HCT116 (cell line): ENCODE measurements around the gene VWA3B. TPM values are rescaled to one million over a fixed set of nuclear protein-coding genes. Genes with fewer than 3 reads are reported as not detected.

Source experiments
- ATAC-seq: fragments of 200-7000 bp; cut with Tn5 transposase; 2 replicates; pipeline ENCODE4 v1.9.1; 2020; ENCODE audit warnings: mild to moderate bottlenecking, moderate library complexity
- BruUV-seq: library from RNA; stranded (reverse); fragments of 400-500 nt; replicated peaks from 2 replicates; lab custom pipeline; 2021; lab: Mats Ljungman, UMichigan
- CTCF ChIA-PET: fragments of 300-600 bp; sonication (Branson Sonifier 250); formaldehyde crosslinking; loops from one replicate; lab custom pipeline; 2021; ENCODE audit warnings: antibody characterized with exemption; lab: Charles Lee
- POLR2A ChIA-PET: fragments of 300-600, 350-600 bp; sonication (Branson Sonifier 250); formaldehyde crosslinking; loops from one replicate; lab custom pipeline; 2021; ENCODE audit warnings: antibody characterized with exemption; lab: Charles Lee
- RAD21 ChIA-PET, 2 experiments: fragments of 300-600 bp; sonication (Branson Sonifier 250); formaldehyde crosslinking; loops; one replicate each; lab custom pipeline; 2023; ENCODE audit warnings: low total read pairs in 2 of 2; ENCODE audit not compliant: uncharacterized antibody in 2 of 2, unreplicated experiment in 2 of 2, low non-redundant PET in 1 of 2; lab: Charles Lee
- DNase-seq: peaks from one replicate; pipeline ENCODE4 v3.0.0-alpha.2; 2010; ENCODE audit warnings: low read depth, low spot score
- H2AFZ ChIP-seq: fragments of 200-600 bp; shearing (Covaris generic), sonication (generic); 2 replicates; pipeline ENCODE4 v1.6.1; 2017; ENCODE audit warnings: low read depth, mixed run types, mixed read lengths, antibody characterized with exemption, low read length; ENCODE audit not compliant: poor library complexity, severe bottlenecking
- H3K27ac ChIP-seq: 2 replicates; pipeline ENCODE4 v1.5.1; 2012; ENCODE audit warnings: low read depth, low read length
- H3K27me3 ChIP-seq: fragments of 200-600 bp; sonication (generic); 2 replicates; pipeline ENCODE4 v1.6.1; 2016; ENCODE audit warnings: mixed run types, low read length, mixed read lengths; ENCODE audit not compliant: insufficient read depth
- H3K36me3 ChIP-seq, 2 experiments: fragments of 200-500 bp in 1 of 2; fragments of 200-600 bp in 1 of 2; sonication (Bioruptor generic) in 1 of 2; sonication (generic) in 1 of 2; 2 replicates each; pipeline versions ENCODE4 v1.5.1 to v1.6.1; 2014 to 2016; ENCODE audit warnings: low read length in 2 of 2, inconsistent platforms in 1 of 2, mixed read lengths in 1 of 2, mixed run types in 1 of 2; ENCODE audit not compliant: insufficient read depth in 2 of 2, control insufficient read depth in 1 of 2
- H3K4me1 ChIP-seq, 2 experiments: fragments of 200-600 bp in 1 of 2; sonication (generic) in 1 of 2; 2 replicates each; pipeline versions ENCODE4 v1.5.1 to v1.6.1; 2012 to 2017; ENCODE audit warnings: low read length in 2 of 2, inconsistent platforms in 1 of 2, mild to moderate bottlenecking in 1 of 2, mixed read lengths in 1 of 2, mixed run types in 1 of 2, moderate library complexity in 1 of 2; ENCODE audit not compliant: insufficient read depth in 2 of 2, control insufficient read depth in 1 of 2
- H3K4me2 ChIP-seq: fragments of 200-600 bp; sonication (generic); 2 replicates; pipeline ENCODE4 v1.6.1; 2017; ENCODE audit warnings: mixed run types, low read length, mixed read lengths
- H3K4me3 ChIP-seq, 2 experiments: fragments of 200-600 bp in 1 of 2; sonication (generic) in 1 of 2; replicated peaks in 1 of 2; 2 replicates each; pipeline ENCODE4 v1.5.1; 2011 to 2016; ENCODE audit warnings: low read length in 2 of 2, control low read depth in 1 of 2, low read depth in 1 of 2, mild to moderate bottlenecking in 1 of 2, mixed read lengths in 1 of 2, mixed run types in 1 of 2
- H3K79me2 ChIP-seq: fragments of 200-600 bp; sonication (generic); 2 replicates; pipeline ENCODE4 v1.6.1; 2017; ENCODE audit warnings: mild to moderate bottlenecking, mixed run types, low read length, moderate library complexity, mixed read lengths; ENCODE audit not compliant: insufficient read depth
- H3K9ac ChIP-seq: fragments of 200-600 bp; sonication (generic); 2 replicates; pipeline ENCODE4 v1.6.1; 2016; ENCODE audit warnings: low read length, mixed read lengths
- H3K9me2 ChIP-seq: fragments of 200-600 bp; sonication (generic), shearing (Covaris generic); 2 replicates; pipeline ENCODE4 v1.6.1; 2017; ENCODE audit warnings: mixed run types, mild to moderate bottlenecking, moderate library complexity; ENCODE audit not compliant: insufficient read depth
- H3K9me3 ChIP-seq, 2 experiments: fragments of 200-500 bp in 1 of 2; fragments of 200-600 bp in 1 of 2; sonication (Bioruptor generic) in 1 of 2; sonication (generic) in 1 of 2; 2 replicates each; pipeline ENCODE4 v1.6.1; 2014 to 2017; ENCODE audit warnings: low read length in 2 of 2, mixed read lengths in 2 of 2, inconsistent platforms in 1 of 2, low read depth in 1 of 2, mild to moderate bottlenecking in 1 of 2, mixed run types in 1 of 2, moderate library complexity in 1 of 2; ENCODE audit not compliant: control insufficient read depth in 1 of 2, insufficient read depth in 1 of 2
- H4K20me1 ChIP-seq: fragments of 200-600 bp; sonication (generic), shearing (Covaris generic); 2 replicates; pipeline ENCODE4 v1.6.1; 2017; ENCODE audit warnings: mixed run types, mild to moderate bottlenecking, moderate library complexity; ENCODE audit not compliant: insufficient read depth
- CBX3 ChIP-seq: IDR thresholded peaks from 2 replicates; pipeline ENCODE4 v1.6.1; 2012; ENCODE audit warnings: low read depth
- CEBPB ChIP-seq: IDR thresholded peaks from 2 replicates; pipeline ENCODE4 v1.6.1; 2012; ENCODE audit warnings: low read depth
- CTCF ChIP-seq, 3 experiments: fragments of 200-600 bp in 1 of 3; sonication (generic) in 1 of 3; IDR thresholded peaks in 2 of 3; conservative IDR thresholded peaks in 1 of 3; 2 replicates each; pipeline ENCODE4 v1.5.1; 2012 to 2017; ENCODE audit warnings: low read depth in 2 of 3, low read length in 2 of 3, antibody characterized with exemption in 1 of 3, borderline replicate concordance in 1 of 3, control low read depth in 1 of 3, mild to moderate bottlenecking in 1 of 3, mixed read lengths in 1 of 3, mixed run types in 1 of 3, moderate library complexity in 1 of 3; ENCODE audit not compliant: insufficient read depth in 1 of 3
- EGR1 ChIP-seq: IDR thresholded peaks from 2 replicates; pipeline ENCODE4 v1.6.1; 2012; ENCODE audit warnings: low read depth
- ELF1 ChIP-seq: IDR thresholded peaks from 2 replicates; pipeline ENCODE4 v1.6.1; 2012; ENCODE audit warnings: low read depth, borderline replicate concordance
- EZH2 ChIP-seq: fragments of 200-600 bp; sonication (generic); IDR thresholded peaks from 2 replicates; pipeline ENCODE4 v1.6.1; 2017; ENCODE audit warnings: antibody characterized with exemption, mixed run types
- EZH2phosphoT487 ChIP-seq: fragments of 200-600 bp; IDR thresholded peaks from 2 replicates; pipeline ENCODE4 v1.6.1; 2018; ENCODE audit warnings: antibody characterized with exemption, borderline replicate concordance
- JUND ChIP-seq: IDR thresholded peaks from 2 replicates; pipeline ENCODE4 v1.6.1; 2012
- MAX ChIP-seq: IDR thresholded peaks from 2 replicates; pipeline ENCODE4 v1.6.1; 2012
- POLR2A ChIP-seq: IDR thresholded peaks from 2 replicates; pipeline ENCODE4 v1.7.0; 2011; ENCODE audit warnings: borderline replicate concordance; ENCODE audit not compliant: insufficient read depth, insufficient read length; ENCODE audit errors: extremely low read depth
- POLR2AphosphoS5 ChIP-seq: IDR thresholded peaks from 2 replicates; pipeline ENCODE4 v1.6.1; 2011; ENCODE audit warnings: mild to moderate bottlenecking, low read depth, low read length, moderate library complexity
- RAD21 ChIP-seq: IDR thresholded peaks from 2 replicates; pipeline ENCODE4 v1.6.1; 2012; ENCODE audit warnings: low read depth, mild to moderate bottlenecking
- SIN3A ChIP-seq: IDR thresholded peaks from 2 replicates; pipeline ENCODE4 v1.6.1; 2012; ENCODE audit warnings: low read depth
- SP1 ChIP-seq: IDR thresholded peaks from 2 replicates; pipeline ENCODE4 v1.6.1; 2012; ENCODE audit warnings: low read depth
- SRF ChIP-seq: IDR thresholded peaks from 2 replicates; pipeline ENCODE4 v1.6.1; 2012; ENCODE audit warnings: low read depth
- TCF7L2 ChIP-seq: IDR thresholded peaks from 2 replicates; pipeline ENCODE4 v1.7.0; 2011; ENCODE audit warnings: borderline replicate concordance, inconsistent platforms; ENCODE audit not compliant: insufficient read depth, insufficient read length; ENCODE audit errors: extremely low read depth
- YY1 ChIP-seq: IDR thresholded peaks from 2 replicates; pipeline ENCODE4 v1.6.1; 2011; ENCODE audit warnings: low read length, low read depth, moderate library complexity, mild to moderate bottlenecking; ENCODE audit not compliant: insufficient replicate concordance; ENCODE audit errors: extremely low read depth
- ZFX ChIP-seq: fragments of 450-650 bp; IDR thresholded peaks from 2 replicates; pipeline ENCODE4 v1.6.1; 2017
- ZNF274 ChIP-seq: fragments of 200-500 bp; sonication (Bioruptor generic); IDR thresholded peaks from 2 replicates; pipeline ENCODE4 v1.6.1; 2014; ENCODE audit warnings: mild to moderate bottlenecking, low read depth, low read length, inconsistent platforms
- intact Hi-C: fragments of 100-400 bp; cut with micrococcal nuclease; formaldehyde crosslinking; loops from 2 replicates; pipeline ENCODE4 v1.10.0; 2022
- total RNA-seq: library from RNA; stranded (reverse); gene quantifications from one replicate; pipeline ENCODE4 v1.2.1, GENCODE V29; 2021; ENCODE audit not compliant: unreplicated experiment
- TF ChIP-seq, protein P1 (sequence below): IDR thresholded peaks from 2 replicates; pipeline ENCODE4 v1.6.1; 2011; ENCODE audit warnings: mild to moderate bottlenecking, low read length, moderate library complexity; ENCODE audit not compliant: insufficient replicate concordance; ENCODE audit errors: extremely low read depth

VWA3B gene
- total RNA-seq, 1 experiment from 2014 or later, result 0.47 TPM

DNA sequence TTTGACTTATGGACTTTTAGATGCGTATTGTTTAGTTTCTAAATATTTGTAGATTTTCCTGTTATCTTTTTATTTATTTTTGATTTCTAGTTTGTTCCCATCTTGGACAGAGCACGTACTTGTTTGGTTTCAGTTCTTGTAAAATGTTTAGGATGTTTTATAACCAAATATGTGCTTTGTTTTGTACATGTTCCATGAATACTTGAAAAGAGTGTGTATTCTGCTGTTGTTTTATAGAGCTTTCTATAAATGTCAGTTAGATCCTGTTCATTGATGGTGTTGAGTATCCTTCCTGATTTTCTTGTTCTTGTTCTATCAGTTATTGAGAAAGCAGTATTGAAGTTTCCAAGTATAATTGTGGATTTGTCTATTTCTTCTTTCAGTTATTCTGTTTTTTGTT lies 21.1 kb downstream of the VWA3B start:
- intact Hi-C loops, result no loop called here
- H2AFZ ChIP-seq, result no peak overlapping the region
- TF ChIP-seq POLR2A (no peak), TCF7L2 (no peak), ZFX (no peak), EZH2phosphoT487 (no peak), EZH2 (no peak), SP1 (no peak), POLR2AphosphoS5 (no peak), EGR1 (no peak), MAX (no peak), CTCF (IDR thresholded peaks at IDR 0.05 in 2 of 3, conservative IDR thresholded peaks at IDR 0.05 in 1 of 3; ENCODE audit: borderline replicate concordance in 1 of 3, insufficient read depth in 1 of 3, low read depth in 2 of 3, low read length in 2 of 3) (no peak), CBX3 (no peak), ELF1 (no peak), SIN3A (no peak), RAD21 (no peak), JUND (no peak), ZNF274 (no peak), SRF (no peak), CEBPB (no peak), YY1 (no peak)
- TF ChIP-seq, protein P1, sequence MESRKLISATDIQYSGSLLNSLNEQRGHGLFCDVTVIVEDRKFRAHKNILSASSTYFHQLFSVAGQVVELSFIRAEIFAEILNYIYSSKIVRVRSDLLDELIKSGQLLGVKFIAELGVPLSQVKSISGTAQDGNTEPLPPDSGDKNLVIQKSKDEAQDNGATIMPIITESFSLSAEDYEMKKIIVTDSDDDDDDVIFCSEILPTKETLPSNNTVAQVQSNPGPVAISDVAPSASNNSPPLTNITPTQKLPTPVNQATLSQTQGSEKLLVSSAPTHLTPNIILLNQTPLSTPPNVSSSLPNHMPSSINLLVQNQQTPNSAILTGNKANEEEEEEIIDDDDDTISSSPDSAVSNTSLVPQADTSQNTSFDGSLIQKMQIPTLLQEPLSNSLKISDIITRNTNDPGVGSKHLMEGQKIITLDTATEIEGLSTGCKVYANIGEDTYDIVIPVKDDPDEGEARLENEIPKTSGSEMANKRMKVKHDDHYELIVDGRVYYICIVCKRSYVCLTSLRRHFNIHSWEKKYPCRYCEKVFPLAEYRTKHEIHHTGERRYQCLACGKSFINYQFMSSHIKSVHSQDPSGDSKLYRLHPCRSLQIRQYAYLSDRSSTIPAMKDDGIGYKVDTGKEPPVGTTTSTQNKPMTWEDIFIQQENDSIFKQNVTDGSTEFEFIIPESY, result no peak

More for the DNA sequence above, 21.1 kb downstream of the VWA3B start:
- no peak overlapping the region for H3K4me3 ChIP-seq
- H3K4me1 ChIP-seq, result no peaks in the 10 kb centered on the region
- no peak overlapping the region for H3K4me2 ChIP-seq
- no peaks in the 10 kb centered on the region for H3K36me3 ChIP-seq
- ChIA-PET POLR2A (no interaction called here), CTCF (no interaction called here), RAD21 (no interaction called here)
- DNase-seq (no peak), ATAC-seq (no peak)
- no peak overlapping the region for H3K27ac ChIP-seq
- no peaks in the 10 kb centered on the region for H4K20me1 ChIP-seq
- no peaks in the 10 kb centered on the region for H3K9me2 ChIP-seq
- no peaks in the 10 kb centered on the region; a peak in 1 of 4 replicates for H3K9me3 ChIP-seq
- H3K27me3 ChIP-seq, result no peaks in the 10 kb centered on the region
- H3K9ac ChIP-seq, result no peak overlapping the region
- H3K79me2 ChIP-seq, result no peaks in the 10 kb centered on the region
- BruUV-seq, result no TSS peak
